OCI-LY3 (cell line): ENCODE measurements around the gene CAPZB.
A peak's percentile ranks its signal among the peaks of the same experiment; 100 is the strongest.

Experiments used
- H2AFZ ChIP-seq: fragments of 200-600, 300-600 bp; shearing (Covaris generic); 2 replicates; pipeline ENCODE4 v1.6.0; 2014; ENCODE audit warnings: antibody characterized with exemption, low read depth, low read length
- H3K27ac ChIP-seq: fragments of 200-600, 300-600 bp; sonication (generic); 2 replicates; pipeline ENCODE4 v1.5.1; 2014; ENCODE audit warnings: mild to moderate bottlenecking, low read length, moderate library complexity, mixed read lengths
- H3K27me3 ChIP-seq: fragments of 200-600, 300-600 bp; sonication (generic); 2 replicates; pipeline ENCODE4 v1.6.1; 2014; ENCODE audit warnings: low read depth, low read length, mixed read lengths
- H3K36me3 ChIP-seq: fragments of 200-600, 300-600 bp; sonication (generic); replicated peaks from 2 replicates; pipeline ENCODE3; 2014; ENCODE audit warnings: low read depth, low read length, mixed read lengths
- H3K4me1 ChIP-seq: fragments of 300-600, 200-600 bp; sonication (generic); 2 replicates; pipeline ENCODE4 v1.6.1; 2014; ENCODE audit warnings: low read length, mixed read lengths
- H3K4me2 ChIP-seq: fragments of 200-600, 300-600 bp; sonication (generic); 2 replicates; pipeline ENCODE4 v1.6.1; 2014; ENCODE audit warnings: low read length, mixed read lengths
- H3K4me3 ChIP-seq: fragments of 300-600, 200-600 bp; sonication (generic); 2 replicates; pipeline ENCODE4 v1.5.1; 2014; ENCODE audit warnings: antibody characterized with exemption, mild to moderate bottlenecking, low read length, moderate library complexity
- H3K79me2 ChIP-seq: fragments of 300-600, 200-600 bp; shearing (Covaris generic); 2 replicates; pipeline ENCODE4 v1.6.1; 2014; ENCODE audit warnings: mild to moderate bottlenecking, low read length, mixed read lengths
- H3K9ac ChIP-seq: fragments of 300-600, 200-600 bp; shearing (Covaris generic); 2 replicates; pipeline ENCODE4 v1.6.0; 2014; ENCODE audit warnings: mild to moderate bottlenecking, low read length, moderate library complexity
- H3K9me3 ChIP-seq: fragments of 200-600, 300-600 bp; shearing (Covaris generic); 2 replicates; pipeline ENCODE4 v1.6.1; 2014; ENCODE audit warnings: low read length, mixed read lengths; ENCODE audit not compliant: insufficient read depth
- H4K20me1 ChIP-seq: fragments of 200-600, 300-600 bp; sonication (generic); 2 replicates; pipeline ENCODE4 v1.6.1; 2016; ENCODE audit warnings: low read length, mixed read lengths; ENCODE audit not compliant: insufficient read depth
- EZH2phosphoT487 ChIP-seq: fragments of 200-600 bp; shearing (Covaris generic); IDR thresholded peaks from 2 replicates; pipeline ENCODE4 v1.6.1; 2018; ENCODE audit warnings: antibody characterized with exemption, mixed run types, low read depth
- TF ChIP-seq, protein P1 (sequence below): fragments of 200-600, 300-600 bp; sonication (generic); IDR thresholded peaks from 2 replicates; pipeline ENCODE4 v1.5.1; 2014; ENCODE audit warnings: antibody characterized with exemption, low read length, low read depth

The CAPZB gene

DNA sequence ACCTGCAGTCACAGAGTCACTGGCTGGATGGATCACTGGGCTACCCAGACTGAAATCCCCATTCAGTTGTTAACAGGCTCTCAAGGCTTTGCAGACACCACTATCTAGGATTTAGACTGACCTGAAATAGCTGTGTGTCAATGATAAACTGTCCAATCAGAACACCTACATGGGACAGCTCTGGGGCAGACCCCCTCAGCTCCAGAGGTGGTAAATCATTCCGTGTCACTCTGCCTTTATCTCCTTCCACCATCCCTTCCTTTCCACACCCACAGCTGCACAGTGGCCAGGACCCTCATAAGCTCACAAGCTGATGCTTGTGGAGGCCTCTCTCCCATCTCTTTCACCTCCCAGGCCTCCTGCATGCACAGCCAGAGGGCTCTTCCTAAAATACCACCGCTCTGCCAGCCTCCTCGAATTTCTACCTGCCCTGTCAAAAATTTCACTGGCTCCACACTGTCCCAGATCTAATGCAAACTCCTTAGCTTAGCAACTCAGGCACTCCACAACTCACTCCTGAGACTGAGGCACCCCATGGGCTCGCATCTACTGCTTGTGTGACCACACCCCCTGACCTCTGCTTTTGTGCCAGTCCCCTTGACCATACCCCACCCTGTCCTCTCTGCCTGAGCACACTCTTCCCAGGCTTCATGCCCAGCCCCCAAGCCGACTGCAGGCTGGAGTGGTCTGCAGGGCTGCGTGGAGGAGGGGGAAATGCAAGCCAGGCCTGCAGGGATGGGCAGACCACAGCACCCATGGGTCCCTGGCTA is 5.8 kb downstream of the CAPZB start:
- H3K4me1 ChIP-seq = peaks cover 24% of the 10 kb centered on the region
- no peaks in the 10 kb centered on the region for H3K27me3 ChIP-seq
- H3K9me3 ChIP-seq = no peaks in the 10 kb centered on the region
- H3K4me3 ChIP-seq = no peak overlapping the region
- H2AFZ ChIP-seq = no peak overlapping the region
- H3K27ac ChIP-seq = no peak overlapping the region
- H3K4me2 ChIP-seq = no peak overlapping the region
- peaks cover 100% of the 10 kb centered on the region for H3K79me2 ChIP-seq
- TF ChIP-seq, protein P1, sequence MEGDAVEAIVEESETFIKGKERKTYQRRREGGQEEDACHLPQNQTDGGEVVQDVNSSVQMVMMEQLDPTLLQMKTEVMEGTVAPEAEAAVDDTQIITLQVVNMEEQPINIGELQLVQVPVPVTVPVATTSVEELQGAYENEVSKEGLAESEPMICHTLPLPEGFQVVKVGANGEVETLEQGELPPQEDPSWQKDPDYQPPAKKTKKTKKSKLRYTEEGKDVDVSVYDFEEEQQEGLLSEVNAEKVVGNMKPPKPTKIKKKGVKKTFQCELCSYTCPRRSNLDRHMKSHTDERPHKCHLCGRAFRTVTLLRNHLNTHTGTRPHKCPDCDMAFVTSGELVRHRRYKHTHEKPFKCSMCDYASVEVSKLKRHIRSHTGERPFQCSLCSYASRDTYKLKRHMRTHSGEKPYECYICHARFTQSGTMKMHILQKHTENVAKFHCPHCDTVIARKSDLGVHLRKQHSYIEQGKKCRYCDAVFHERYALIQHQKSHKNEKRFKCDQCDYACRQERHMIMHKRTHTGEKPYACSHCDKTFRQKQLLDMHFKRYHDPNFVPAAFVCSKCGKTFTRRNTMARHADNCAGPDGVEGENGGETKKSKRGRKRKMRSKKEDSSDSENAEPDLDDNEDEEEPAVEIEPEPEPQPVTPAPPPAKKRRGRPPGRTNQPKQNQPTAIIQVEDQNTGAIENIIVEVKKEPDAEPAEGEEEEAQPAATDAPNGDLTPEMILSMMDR = no peak
- TF ChIP-seq EZH2phosphoT487 = no peak
- H3K9ac ChIP-seq = no peak overlapping the region
- peaks cover 11% of the 10 kb centered on the region for H3K36me3 ChIP-seq
- peaks cover 98% of the 10 kb centered on the region for H4K20me1 ChIP-seq

DNA sequence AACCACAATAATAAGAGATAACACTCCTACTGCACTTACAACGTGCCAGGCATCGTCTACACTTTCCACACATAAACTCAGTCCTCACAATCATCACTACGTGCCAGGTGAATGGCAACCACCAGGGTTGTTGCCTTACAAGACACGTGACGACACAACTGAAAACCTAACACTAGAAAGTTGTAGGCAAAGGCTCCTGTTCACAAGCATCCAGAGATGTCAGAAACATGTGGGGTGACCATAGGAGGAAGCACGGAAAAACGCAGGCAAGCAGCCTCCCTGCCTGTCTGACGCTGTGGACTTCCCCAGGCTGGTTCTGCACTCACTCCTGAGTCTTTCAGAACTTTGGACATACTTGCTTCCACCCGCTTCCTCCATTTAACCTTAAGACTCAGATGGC is 7.0 kb downstream of the CAPZB start:
- no peak overlapping the region for H2AFZ ChIP-seq
- no peak overlapping the region for H3K4me3 ChIP-seq
- TF ChIP-seq EZH2phosphoT487 = no peak
- TF ChIP-seq, protein P1 = no peak
- H3K79me2 ChIP-seq = peaks cover 94% of the 10 kb centered on the region
- H3K27me3 ChIP-seq = no peaks in the 10 kb centered on the region
- H3K27ac ChIP-seq = no peak overlapping the region
- H3K9ac ChIP-seq = no peak overlapping the region
- no peak overlapping the region for H3K4me2 ChIP-seq
- no peaks in the 10 kb centered on the region for H3K9me3 ChIP-seq
- peaks cover 91% of the 10 kb centered on the region for H4K20me1 ChIP-seq
- peaks cover 6% of the 10 kb centered on the region for H3K36me3 ChIP-seq
- peaks cover 13% of the 10 kb centered on the region for H3K4me1 ChIP-seq

DNA sequence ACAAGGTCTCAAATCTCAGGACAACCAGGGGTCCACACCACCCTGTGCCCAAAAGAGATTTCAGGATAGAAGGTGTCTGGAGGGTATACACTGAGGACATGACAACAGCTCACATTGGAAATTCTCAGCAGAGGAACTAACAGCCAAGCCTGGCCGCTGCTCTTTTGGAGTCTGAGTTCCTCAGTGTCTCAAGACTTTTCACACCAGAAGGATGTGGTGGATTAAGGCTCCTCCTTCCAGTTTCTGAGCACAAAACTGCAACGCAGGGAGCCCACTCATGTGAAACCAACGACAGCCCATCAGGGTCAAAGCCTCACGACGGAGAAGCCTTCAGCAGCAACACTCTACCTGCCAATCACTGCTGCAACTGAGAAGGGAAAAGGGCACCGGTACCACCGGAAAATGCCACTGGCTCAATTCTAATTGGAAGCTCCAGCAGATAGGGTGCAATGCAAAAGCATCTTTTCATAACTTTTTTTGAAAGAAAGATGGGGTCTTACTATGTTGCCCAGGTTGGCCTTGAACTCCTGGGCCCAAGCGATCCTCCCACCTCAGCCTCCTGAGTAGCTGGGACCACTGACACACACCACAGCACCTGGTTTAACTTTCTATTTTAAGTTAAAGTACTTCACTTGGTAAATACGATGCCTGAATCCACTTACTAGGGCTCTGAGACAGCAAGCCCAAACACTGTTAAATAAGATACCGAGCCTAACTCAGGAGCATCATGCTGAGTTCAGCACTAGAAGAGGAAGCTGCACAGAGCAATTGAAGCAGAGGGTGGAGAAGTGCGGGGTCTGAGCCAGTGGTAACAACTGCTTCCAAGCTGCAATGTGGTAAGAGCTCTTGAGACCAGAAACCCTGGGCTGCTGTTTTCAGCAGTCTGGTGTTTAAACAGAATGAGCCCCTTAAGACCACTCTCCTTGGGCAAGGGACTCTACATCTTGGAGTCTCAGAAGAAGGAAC is 7.8 kb downstream of the CAPZB start:
- Histone ChIP-seq H3K27ac (no peak overlapping the region), H3K9ac (no peak overlapping the region), H3K4me2 (peak overlapping the region; percentile 0; the same call in 1 of the 2 replicates), H2AFZ (no peak overlapping the region), H3K79me2 (peaks cover 90% of the 10 kb centered on the region), H3K36me3 (peaks cover 4% of the 10 kb centered on the region), H3K4me1 (peaks cover 9% of the 10 kb centered on the region), H4K20me1 (peaks cover 84% of the 10 kb centered on the region), H3K27me3 (no peaks in the 10 kb centered on the region), H3K9me3 (no peaks in the 10 kb centered on the region), H3K4me3 (no peak overlapping the region)
- TF ChIP-seq, protein P1 = no peak
- no peak for TF ChIP-seq EZH2phosphoT487
